HG03558 (cell line): ENCODE results near the gene NWD2.

Experiments
- ATAC-seq: cut with Tn5 transposase; IDR thresholded peaks from one replicate; pipeline ENCODE4 v1.9.1; 2021; ENCODE audit warnings: moderate number of reproducible peaks; ENCODE audit not compliant: unreplicated experiment; ENCODE audit errors: extremely low read depth

NWD2 gene

GRCh38 chr4:37434469-37434868, 189.9 kb downstream of the NWD2 start:
- no peak for ATAC-seq

- no peak for ATAC-seq
Observed at GRCh38 chr4:37436546-37436945, 192.0 kb downstream of the NWD2 start.

GRCh38 chr4:37437163-37437562, 192.6 kb downstream of the NWD2 start:
- no peak for ATAC-seq

GRCh38 chr4:37438564-37439279, 194.2 kb downstream of the NWD2 start:
- ATAC-seq: no peak

- no peak for ATAC-seq
Observed at GRCh38 chr4:37439809-37440474, 195.4 kb downstream of the NWD2 start.

GRCh38 chr4:37440501-37440900, 196.0 kb downstream of the NWD2 start:
- ATAC-seq: no peak

- no peak for ATAC-seq
Observed at GRCh38 chr4:37441231-37442061, 196.9 kb downstream of the NWD2 start.

- no peak for ATAC-seq
Observed at GRCh38 chr4:37442062-37442323, 197.4 kb downstream of the NWD2 start.

- ATAC-seq: no peak
Observed at GRCh38 chr4:37443137-37443536, 198.6 kb downstream of the NWD2 start.

GRCh38 chr4:37445023-37445422, 200.5 kb downstream of the NWD2 start:
- ATAC-seq: no peak

GRCh38 chr4:37446016-37446415, 201.5 kb downstream of the NWD2 start:
- no peak for ATAC-seq

- no peak for ATAC-seq
Observed at GRCh38 chr4:37447886-37448285, 203.3 kb downstream of the NWD2 start.

GRCh38 chr4:37450309-37450708, 205.8 kb downstream of the NWD2 start:
- ATAC-seq: no peak

- ATAC-seq: no peak
Observed at GRCh38 chr4:37450911-37451310, 206.4 kb downstream of the NWD2 start.

- ATAC-seq: no peak
Observed at GRCh38 chr4:37451656-37452055, 207.1 kb downstream of the NWD2 start.

GRCh38 chr4:37452952-37453280, 208.4 kb downstream of the NWD2 start:
- no peak for ATAC-seq

- ATAC-seq: no peak
Observed at GRCh38 chr4:37453281-37453998, 208.9 kb downstream of the NWD2 start.

- ATAC-seq: no peak
Observed at GRCh38 chr4:37453999-37454800, 209.7 kb downstream of the NWD2 start.

- ATAC-seq: no peak
Observed at GRCh38 chr4:37455301-37456131, 211.0 kb downstream of the NWD2 start.
